ENCODE data around the gene HEXD.

The HEXD gene

GRCh38 chr17:82468692-82469091 is 50.5 kb downstream of the HEXD start:
- Histone ChIP-seq H3K4me2 (ENCODE audit: insufficient read depth, low read length) (no peak overlapping the region), H3K9ac (ENCODE audit: low read depth, low read length) (no peak overlapping the region), H3K36me3 (ENCODE audit: insufficient read depth, low read length) (peaks cover 86% of the 10 kb centered on the region), H3K4me3 (ENCODE audit: low read depth in 1 of 2, low read length in 2 of 2) (no peak overlapping the region), H3K27me3 (ENCODE audit: insufficient read depth, low read length, poor library complexity) (no peaks in the 10 kb centered on the region), H3K9me3 (ENCODE audit: insufficient read depth, low read length, severe bottlenecking) (no peaks in the 10 kb centered on the region), H2AFZ (ENCODE audit: low read depth, low read length) (no peak overlapping the region), H3K79me2 (ENCODE audit: insufficient read depth, low read length) (peaks cover 17% of the 10 kb centered on the region), H3K27ac (ENCODE audit: low read length) (no peak overlapping the region), H3K4me1 (ENCODE audit: insufficient read depth, low read length) (no peaks in the 10 kb centered on the region), H4K20me1 (ENCODE audit: insufficient read depth, low read length) (no peaks in the 10 kb centered on the region)
- DNase-seq (no peak), ATAC-seq (ENCODE audit: insufficient read depth, low read depth) (no peak)
- TF ChIP-seq EZH2 (IDR thresholded peaks at IDR 0.05; ENCODE audit: borderline replicate concordance, low read depth, low read length, severe bottlenecking): no peak
- TF ChIP-seq, protein P1, sequence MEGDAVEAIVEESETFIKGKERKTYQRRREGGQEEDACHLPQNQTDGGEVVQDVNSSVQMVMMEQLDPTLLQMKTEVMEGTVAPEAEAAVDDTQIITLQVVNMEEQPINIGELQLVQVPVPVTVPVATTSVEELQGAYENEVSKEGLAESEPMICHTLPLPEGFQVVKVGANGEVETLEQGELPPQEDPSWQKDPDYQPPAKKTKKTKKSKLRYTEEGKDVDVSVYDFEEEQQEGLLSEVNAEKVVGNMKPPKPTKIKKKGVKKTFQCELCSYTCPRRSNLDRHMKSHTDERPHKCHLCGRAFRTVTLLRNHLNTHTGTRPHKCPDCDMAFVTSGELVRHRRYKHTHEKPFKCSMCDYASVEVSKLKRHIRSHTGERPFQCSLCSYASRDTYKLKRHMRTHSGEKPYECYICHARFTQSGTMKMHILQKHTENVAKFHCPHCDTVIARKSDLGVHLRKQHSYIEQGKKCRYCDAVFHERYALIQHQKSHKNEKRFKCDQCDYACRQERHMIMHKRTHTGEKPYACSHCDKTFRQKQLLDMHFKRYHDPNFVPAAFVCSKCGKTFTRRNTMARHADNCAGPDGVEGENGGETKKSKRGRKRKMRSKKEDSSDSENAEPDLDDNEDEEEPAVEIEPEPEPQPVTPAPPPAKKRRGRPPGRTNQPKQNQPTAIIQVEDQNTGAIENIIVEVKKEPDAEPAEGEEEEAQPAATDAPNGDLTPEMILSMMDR (IDR thresholded peaks at IDR 0.05; ENCODE audit: borderline replicate concordance, extremely low read depth, low read length, poor library complexity, severe bottlenecking): no peak

DNA sequence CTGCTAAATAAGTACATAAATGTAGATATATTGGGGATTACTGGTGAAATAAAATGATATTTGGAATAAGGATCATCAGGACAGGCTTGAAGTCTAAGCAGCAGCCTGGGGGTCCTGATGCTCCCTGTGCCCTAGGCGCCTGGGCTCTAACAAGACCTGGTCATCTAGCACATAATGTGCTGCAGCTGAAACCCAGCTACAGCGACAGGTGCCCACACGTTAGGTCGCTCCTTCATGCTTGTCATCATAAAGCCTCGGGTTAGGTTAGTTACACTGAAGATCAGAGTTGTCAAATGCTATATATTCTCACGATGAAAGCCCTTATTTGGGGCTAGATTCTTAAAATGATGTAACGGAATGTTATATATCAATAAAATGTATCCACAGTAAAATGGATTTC is 51.9 kb downstream of the HEXD start:
- DNase-seq: no peak
- H3K36me3 ChIP-seq (ENCODE audit: insufficient read depth, low read length): peaks cover 86% of the 10 kb centered on the region
- no peak for TF ChIP-seq EZH2 (IDR thresholded peaks at IDR 0.05; ENCODE audit: borderline replicate concordance, low read depth, low read length, severe bottlenecking)
- TF ChIP-seq, protein P1 (IDR thresholded peaks at IDR 0.05; ENCODE audit: borderline replicate concordance, extremely low read depth, low read length, poor library complexity, severe bottlenecking): no peak

GRCh38 chr17:82474223-82475010 is 56.3 kb downstream of the HEXD start:
- Histone ChIP-seq H3K27me3 (ENCODE audit: insufficient read depth, low read length, poor library complexity) (no peaks in the 10 kb centered on the region), H3K36me3 (ENCODE audit: insufficient read depth, low read length) (peaks cover 86% of the 10 kb centered on the region), H2AFZ (ENCODE audit: low read depth, low read length) (no peak overlapping the region), H3K27ac (ENCODE audit: low read length) (no peak overlapping the region), H3K9me3 (ENCODE audit: insufficient read depth, low read length, severe bottlenecking) (no peaks in the 10 kb centered on the region), H3K4me1 (ENCODE audit: insufficient read depth, low read length) (no peaks in the 10 kb centered on the region), H3K9ac (ENCODE audit: low read depth, low read length) (no peak overlapping the region), H3K79me2 (ENCODE audit: insufficient read depth, low read length) (peaks cover 26% of the 10 kb centered on the region), H3K4me2 (ENCODE audit: insufficient read depth, low read length) (no peak overlapping the region), H3K4me3 (ENCODE audit: low read depth in 1 of 2, low read length in 2 of 2) (no peak overlapping the region), H4K20me1 (ENCODE audit: insufficient read depth, low read length) (0 out of 2 replicates have a peak, but pooled peaks cover 19% of the 10 kb centered on the region)
- no peak for ATAC-seq (ENCODE audit: insufficient read depth, low read depth)
- DNase-seq: no peak
- TF ChIP-seq, protein P1 (IDR thresholded peaks at IDR 0.05; ENCODE audit: borderline replicate concordance, extremely low read depth, low read length, poor library complexity, severe bottlenecking): no peak
- TF ChIP-seq EZH2 (IDR thresholded peaks at IDR 0.05; ENCODE audit: borderline replicate concordance, low read depth, low read length, severe bottlenecking): no peak

More for the DNA sequence above, 51.9 kb downstream of the HEXD start:
- Histone ChIP-seq H3K4me1 (ENCODE audit: insufficient read depth, low read length) (no peaks in the 10 kb centered on the region), H3K27me3 (ENCODE audit: insufficient read depth, low read length, poor library complexity) (no peaks in the 10 kb centered on the region), H3K9ac (ENCODE audit: low read depth, low read length) (no peak overlapping the region), H3K79me2 (ENCODE audit: insufficient read depth, low read length) (peaks cover 25% of the 10 kb centered on the region), H3K27ac (ENCODE audit: low read length) (no peak overlapping the region), H3K9me3 (ENCODE audit: insufficient read depth, low read length, severe bottlenecking) (no peaks in the 10 kb centered on the region), H3K4me3 (ENCODE audit: low read depth in 1 of 2, low read length in 2 of 2) (no peak overlapping the region), H4K20me1 (ENCODE audit: insufficient read depth, low read length) (no peaks in the 10 kb centered on the region), H3K4me2 (ENCODE audit: insufficient read depth, low read length) (no peak overlapping the region), H2AFZ (ENCODE audit: low read depth, low read length) (no peak overlapping the region)
- ATAC-seq (ENCODE audit: insufficient read depth, low read depth): no peak

Measured in DND-41 (cell line).